ENCODE results near the gene MACROH2A1.

The MACROH2A1 gene

DNA sequence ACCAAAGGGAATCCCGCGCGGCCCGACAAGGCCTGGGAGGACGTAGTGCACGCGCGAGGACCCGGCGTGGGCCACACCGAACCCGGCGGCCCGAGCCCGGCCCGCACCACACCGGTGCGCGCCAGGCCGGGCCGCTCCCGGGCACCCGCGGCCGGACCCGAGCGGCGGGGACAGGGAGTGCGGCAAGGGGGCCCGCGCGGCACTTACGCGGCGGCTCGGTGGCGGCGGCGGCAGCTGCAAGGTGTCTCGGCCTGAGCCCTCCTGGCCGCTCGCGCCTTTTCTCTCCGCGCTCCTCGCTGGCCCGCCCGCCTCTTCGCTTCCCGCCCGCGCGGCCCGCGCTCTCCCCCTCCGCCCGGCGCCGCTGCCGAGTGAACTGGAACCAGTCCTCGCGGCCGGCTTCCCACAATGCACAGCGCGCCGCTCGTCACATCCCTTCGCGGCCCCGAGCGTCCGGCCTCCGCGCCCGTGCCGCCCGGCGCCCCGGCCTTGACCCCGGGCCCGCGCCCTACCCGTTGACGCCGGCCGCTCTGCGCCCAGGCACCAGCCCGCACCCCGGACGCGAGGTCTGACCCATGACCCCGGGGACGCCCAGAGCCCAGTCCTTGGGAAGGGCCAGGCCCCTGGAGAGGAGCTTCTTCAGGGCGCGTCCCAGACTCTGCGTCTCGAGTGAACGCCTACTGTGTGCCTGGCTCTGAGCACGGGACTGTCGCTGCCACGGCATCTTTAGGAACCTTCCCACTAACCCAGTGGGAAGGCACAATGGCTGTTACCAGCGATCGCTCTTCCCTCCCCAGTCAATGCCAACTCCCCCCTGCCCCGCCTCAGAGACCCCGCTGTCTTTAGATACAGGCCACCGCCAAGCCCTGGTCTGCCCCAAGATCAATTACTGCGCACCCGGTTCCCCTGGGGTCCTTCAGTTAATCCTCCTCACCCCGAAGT, at the start of gene MACROH2A1:
TSS of gene MACROH2A1 (minus strand) at position 377 of the 939 bp plus-strand sequence. CDS start 10,138 bp downstream, outside the sequence.
- Histone ChIP-seq H3K27ac (ENCODE audit: low read depth, low read length) (peak within 1 kb of the TSS; percentile 65; the same call in 1 of the 2 replicates), H3K36me3 (ENCODE audit: control insufficient read depth, insufficient read depth, low read length) (no peaks in the 10 kb centered on the region), H3K4me3 (ENCODE audit: low read depth, low read length) (peak within 1 kb of the TSS; percentile 81), H3K27me3 (ENCODE audit: control insufficient read depth, insufficient read depth, low read length) (peaks cover 82% of the 10 kb centered on the region), H3K9me3 (ENCODE audit: control insufficient read depth, insufficient read depth, low read depth, low read length) (no peaks in the 10 kb centered on the region), H3K4me1 (ENCODE audit: control insufficient read depth, insufficient read depth, low read length) (peaks cover 42% of the 10 kb centered on the region), H3K9ac (ENCODE audit: low read length) (peak within 1 kb of the TSS; percentile 90)

GRCh38 chr5:135448071-135448739, 49.2 kb upstream of the MACROH2A1 start:
- Histone ChIP-seq H3K4me1 (ENCODE audit: control insufficient read depth, insufficient read depth, low read length) (peaks cover 15% of the 10 kb centered on the region), H3K27me3 (ENCODE audit: control insufficient read depth, insufficient read depth, low read length) (peaks cover 47% of the 10 kb centered on the region), H3K9ac (ENCODE audit: low read length) (no peak overlapping the region), H3K27ac (ENCODE audit: low read depth, low read length) (no peak overlapping the region), H3K4me3 (ENCODE audit: low read depth, low read length) (0 out of 2 replicates have a peak overlapping the region, but pooled peaks have one; percentile 13), H3K9me3 (ENCODE audit: control insufficient read depth, insufficient read depth, low read depth, low read length) (no peaks in the 10 kb centered on the region), H3K36me3 (ENCODE audit: control insufficient read depth, insufficient read depth, low read length) (no peaks in the 10 kb centered on the region)

GRCh38 chr5:135447298-135447929, 48.4 kb upstream of the MACROH2A1 start, which contains the start of gene DCANP1:
Gene DCANP1 (minus strand): TSS chr5:135447348. CDS start chr5:135447108, 240 bp downstream.
- Histone ChIP-seq H3K9me3 (ENCODE audit: control insufficient read depth, insufficient read depth, low read depth, low read length) (no peaks in the 10 kb centered on the region), H3K27ac (ENCODE audit: low read depth, low read length) (no peak within 1 kb of the TSS), H3K9ac (ENCODE audit: low read length) (no peak within 1 kb of the TSS), H3K4me1 (ENCODE audit: control insufficient read depth, insufficient read depth, low read length) (peaks cover 18% of the 10 kb centered on the region), H3K4me3 (ENCODE audit: low read depth, low read length) (0 out of 2 replicates have a peak within 1 kb of the TSS, but pooled peaks have one; percentile 13), H3K27me3 (ENCODE audit: control insufficient read depth, insufficient read depth, low read length) (peaks cover 44% of the 10 kb centered on the region), H3K36me3 (ENCODE audit: control insufficient read depth, insufficient read depth, low read length) (no peaks in the 10 kb centered on the region)

GRCh38 chr5:135446615-135447014, 47.6 kb upstream of the MACROH2A1 start:
- Histone ChIP-seq H3K4me1 (ENCODE audit: control insufficient read depth, insufficient read depth, low read length) (peaks cover 18% of the 10 kb centered on the region), H3K27ac (ENCODE audit: low read depth, low read length) (no peak overlapping the region), H3K9me3 (ENCODE audit: control insufficient read depth, insufficient read depth, low read depth, low read length) (no peaks in the 10 kb centered on the region), H3K27me3 (ENCODE audit: control insufficient read depth, insufficient read depth, low read length) (peaks cover 43% of the 10 kb centered on the region), H3K9ac (ENCODE audit: low read length) (no peak overlapping the region), H3K4me3 (ENCODE audit: low read depth, low read length) (no peak overlapping the region), H3K36me3 (ENCODE audit: control insufficient read depth, insufficient read depth, low read length) (no peaks in the 10 kb centered on the region)

DNA sequence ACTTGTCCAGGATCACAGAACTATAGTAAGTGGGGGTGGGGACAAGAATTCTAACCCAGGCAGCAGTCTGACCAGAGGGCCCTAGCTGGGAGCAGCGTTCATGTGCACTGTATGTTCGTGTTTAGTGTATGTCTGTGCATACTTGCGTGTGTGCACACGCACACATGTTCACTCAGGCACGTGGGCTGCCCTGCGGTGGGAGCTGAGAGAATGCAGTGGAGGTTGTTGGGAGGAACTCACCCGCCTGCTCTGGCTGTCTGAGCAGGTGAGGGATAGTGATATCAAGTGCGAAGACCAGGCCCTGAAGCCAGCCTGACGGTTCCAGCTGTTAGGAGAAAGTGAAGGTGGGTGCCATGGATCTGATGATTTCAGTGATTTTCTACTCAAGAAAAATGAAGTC, 47.2 kb upstream of the MACROH2A1 start:
- Histone ChIP-seq H3K4me1 (ENCODE audit: control insufficient read depth, insufficient read depth, low read length) (peaks cover 18% of the 10 kb centered on the region), H3K27me3 (ENCODE audit: control insufficient read depth, insufficient read depth, low read length) (peaks cover 43% of the 10 kb centered on the region), H3K27ac (ENCODE audit: low read depth, low read length) (no peak overlapping the region), H3K9me3 (ENCODE audit: control insufficient read depth, insufficient read depth, low read depth, low read length) (no peaks in the 10 kb centered on the region), H3K9ac (ENCODE audit: low read length) (no peak overlapping the region), H3K4me3 (ENCODE audit: low read depth, low read length) (no peak overlapping the region), H3K36me3 (ENCODE audit: control insufficient read depth, insufficient read depth, low read length) (no peaks in the 10 kb centered on the region)

- Histone ChIP-seq H3K27ac (ENCODE audit: low read depth, low read length) (no peak overlapping the region), H3K4me1 (ENCODE audit: control insufficient read depth, insufficient read depth, low read length) (peaks cover 18% of the 10 kb centered on the region), H3K4me3 (ENCODE audit: low read depth, low read length) (no peak overlapping the region), H3K36me3 (ENCODE audit: control insufficient read depth, insufficient read depth, low read length) (no peaks in the 10 kb centered on the region), H3K9ac (ENCODE audit: low read length) (no peak overlapping the region), H3K9me3 (ENCODE audit: control insufficient read depth, insufficient read depth, low read depth, low read length) (no peaks in the 10 kb centered on the region), H3K27me3 (ENCODE audit: control insufficient read depth, insufficient read depth, low read length) (peaks cover 36% of the 10 kb centered on the region)
Observed at GRCh38 chr5:135445306-135445985, 46.4 kb upstream of the MACROH2A1 start.

DNA sequence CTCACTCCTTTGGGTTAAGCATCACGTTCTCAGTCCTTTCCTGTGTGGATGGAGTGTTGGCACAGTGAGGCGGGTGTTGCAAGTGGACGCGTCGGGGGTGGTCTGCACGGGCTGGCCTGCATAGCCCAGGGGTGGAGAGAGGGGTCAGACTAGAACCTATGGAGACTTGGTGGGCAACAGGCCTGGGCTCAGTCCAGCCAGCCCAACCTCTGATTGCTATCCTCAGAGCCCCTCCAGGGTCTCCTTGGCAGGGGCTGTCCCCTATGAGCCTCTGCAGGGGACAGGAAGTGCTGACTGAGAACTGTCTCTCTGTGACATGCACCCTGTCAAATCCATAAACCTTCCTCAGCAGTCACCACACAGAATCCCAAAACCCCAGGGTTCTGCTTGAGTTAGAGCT, 45.9 kb upstream of the MACROH2A1 start:
- Histone ChIP-seq H3K4me1 (ENCODE audit: control insufficient read depth, insufficient read depth, low read length) (peaks cover 18% of the 10 kb centered on the region), H3K4me3 (ENCODE audit: low read depth, low read length) (no peak overlapping the region), H3K27me3 (ENCODE audit: control insufficient read depth, insufficient read depth, low read length) (peaks cover 30% of the 10 kb centered on the region), H3K9me3 (ENCODE audit: control insufficient read depth, insufficient read depth, low read depth, low read length) (no peaks in the 10 kb centered on the region), H3K27ac (ENCODE audit: low read depth, low read length) (no peak overlapping the region), H3K36me3 (ENCODE audit: control insufficient read depth, insufficient read depth, low read length) (no peaks in the 10 kb centered on the region), H3K9ac (ENCODE audit: low read length) (no peak overlapping the region)

DNA sequence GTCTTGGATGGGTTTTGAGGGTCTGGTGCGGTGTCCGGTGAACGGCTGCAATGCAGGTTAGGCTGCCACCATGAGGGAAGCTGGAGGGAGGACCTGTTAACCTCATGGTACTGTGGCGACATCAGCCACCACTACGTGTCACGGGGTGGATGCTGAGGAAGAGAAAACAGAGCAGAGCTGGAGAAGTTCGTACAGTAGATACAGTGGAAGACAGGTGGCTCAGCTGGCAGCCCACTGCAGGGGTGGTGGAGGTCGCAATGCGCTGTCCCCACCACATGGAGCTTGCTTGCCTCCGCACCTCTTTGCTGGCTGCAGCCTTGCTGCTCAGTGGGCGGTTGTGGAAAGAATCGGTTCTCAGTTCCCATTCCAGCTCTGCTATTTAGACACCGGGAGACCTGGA, 45.3 kb upstream of the MACROH2A1 start:
- Histone ChIP-seq H3K4me3 (ENCODE audit: low read depth, low read length) (no peak overlapping the region), H3K9ac (ENCODE audit: low read length) (no peak overlapping the region), H3K4me1 (ENCODE audit: control insufficient read depth, insufficient read depth, low read length) (peaks cover 22% of the 10 kb centered on the region), H3K27me3 (ENCODE audit: control insufficient read depth, insufficient read depth, low read length) (peaks cover 26% of the 10 kb centered on the region), H3K27ac (ENCODE audit: low read depth, low read length) (no peak overlapping the region), H3K9me3 (ENCODE audit: control insufficient read depth, insufficient read depth, low read depth, low read length) (no peaks in the 10 kb centered on the region), H3K36me3 (ENCODE audit: control insufficient read depth, insufficient read depth, low read length) (no peaks in the 10 kb centered on the region)

DNA sequence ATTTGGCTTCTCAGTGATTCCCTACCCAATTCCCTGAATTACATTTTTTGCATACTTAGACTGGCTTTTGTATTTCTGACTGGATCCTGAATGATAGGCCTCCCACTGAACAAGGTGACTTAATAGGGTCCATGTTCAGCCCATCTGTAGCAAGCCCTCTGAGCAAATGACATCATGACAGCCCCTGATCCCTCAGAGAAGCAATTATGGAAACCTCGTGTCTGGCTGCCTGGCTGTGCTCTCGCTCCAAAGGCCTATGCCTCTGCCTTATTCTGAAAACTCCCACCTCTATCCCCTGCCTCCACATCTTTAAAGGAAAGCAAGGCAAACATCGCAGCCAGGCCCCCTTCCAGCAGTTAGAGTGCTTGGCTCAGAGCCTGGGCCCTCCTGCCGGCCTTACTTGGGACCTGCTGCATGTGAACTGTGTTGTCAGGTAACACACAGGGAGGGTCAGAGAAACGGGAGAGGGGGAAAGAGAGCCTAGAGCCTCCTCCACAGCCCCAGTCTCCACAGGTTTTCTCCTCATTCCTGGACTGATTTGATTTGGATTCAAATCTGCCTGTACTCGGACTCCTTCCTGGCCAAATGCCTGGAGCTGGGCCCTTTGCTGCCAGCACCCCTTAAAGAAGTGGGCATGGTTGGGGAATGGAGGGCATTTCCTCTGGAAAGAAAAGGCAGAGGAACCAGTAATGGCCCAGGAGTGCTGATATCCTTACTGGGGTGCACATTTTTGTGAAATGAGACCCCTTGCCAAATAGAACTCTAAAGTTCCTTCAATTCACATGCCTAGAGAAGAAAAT, 44.3 kb upstream of the MACROH2A1 start:
- no peaks in the 10 kb centered on the region for H3K36me3 ChIP-seq (ENCODE audit: control insufficient read depth, insufficient read depth, low read length)
- H3K27me3 ChIP-seq (ENCODE audit: control insufficient read depth, insufficient read depth, low read length): peaks cover 16% of the 10 kb centered on the region
- no peak overlapping the region for H3K27ac ChIP-seq (ENCODE audit: low read depth, low read length)
- H3K4me1 ChIP-seq (ENCODE audit: control insufficient read depth, insufficient read depth, low read length): peaks cover 18% of the 10 kb centered on the region
- no peak overlapping the region for H3K4me3 ChIP-seq (ENCODE audit: low read depth, low read length)
- H3K9me3 ChIP-seq (ENCODE audit: control insufficient read depth, insufficient read depth, low read depth, low read length): no peaks in the 10 kb centered on the region
- H3K9ac ChIP-seq (ENCODE audit: low read length): no peak overlapping the region

Data from HUES6 (cell line).